ENCODE data around the gene THRAP3. TPM values are rescaled to one million over a fixed set of nuclear protein-coding genes. Genes with fewer than 3 reads are reported as not detected.

Gene THRAP3
- total RNA-seq, 2 donors from 2014 or later = 27.4 to 32.2 TPM

GRCh38 chr1:36274201-36274600 lies 50.0 kb downstream of the THRAP3 start:
- H3K4me1 ChIP-seq = peaks cover 23% of the 10 kb centered on the region
- H3K4me3 ChIP-seq = no peak overlapping the region
- H3K27ac ChIP-seq = no peak overlapping the region
- H3K36me3 ChIP-seq (replicated peaks in 1 of 2; ENCODE audit: insufficient read depth in 1 of 2, low read depth in 2 of 2) = no peaks in the 10 kb centered on the region
- DNase-seq (no peak), ATAC-seq (no peak)
- no peaks in the 10 kb centered on the region for H3K9me3 ChIP-seq
- no peak for TF ChIP-seq POLR2A (IDR thresholded peaks at IDR 0.05)
- no peak for TF ChIP-seq CTCF (IDR thresholded peaks at IDR 0.05)
- WGBS, 2 donors = 82 to 96% methylated on average over 1 of the region's 1 CpG
- intact Hi-C loops (cut with DNase I) = no loop called here
- no peaks in the 10 kb centered on the region for H3K27me3 ChIP-seq

GRCh38 chr1:36276688-36277087 lies 52.4 kb downstream of the THRAP3 start:
- TF ChIP-seq CTCF (IDR thresholded peaks at IDR 0.05) = no peak
- no peak for TF ChIP-seq POLR2A (IDR thresholded peaks at IDR 0.05)
- 89 to 99% methylated on average over 6 of the region's 6 CpGs for WGBS, 2 donors
- no peak for ATAC-seq
- Histone ChIP-seq H3K4me3 (no peak overlapping the region), H3K4me1 (peaks cover 18% of the 10 kb centered on the region), H3K36me3 (replicated peaks in 1 of 2; ENCODE audit: insufficient read depth in 1 of 2, low read depth in 2 of 2) (no peaks in the 10 kb centered on the region), H3K9me3 (no peaks in the 10 kb centered on the region), H3K27me3 (no peaks in the 10 kb centered on the region), H3K27ac (no peak overlapping the region)
- DNase-seq = no peak
- intact Hi-C loops (cut with DNase I) = no loop called here

- no peak for DNase-seq
- TF ChIP-seq CTCF (IDR thresholded peaks at IDR 0.05) (no peak), POLR2A (IDR thresholded peaks at IDR 0.05) (no peak)
- no peak overlapping the region for H3K4me3 ChIP-seq
- intact Hi-C loops (cut with DNase I) = no loop called here
- 13 to 23% methylated on average over 2 of the region's 2 CpGs for WGBS, 2 donors
- peak overlapping the region in 1 of 4 donors; percentile 47 for H3K27ac ChIP-seq
- peaks cover 18% of the 10 kb centered on the region for H3K4me1 ChIP-seq
- no peak for ATAC-seq
- H3K27me3 ChIP-seq = no peaks in the 10 kb centered on the region
- H3K36me3 ChIP-seq (replicated peaks in 1 of 2; ENCODE audit: insufficient read depth in 1 of 2, low read depth in 2 of 2) = peaks cover 0 to 7% of the 10 kb centered on the region in 2 donors
- no peaks in the 10 kb centered on the region for H3K9me3 ChIP-seq
Measured at GRCh38 chr1:36279110-36279788, 55.0 kb downstream of the THRAP3 start.

GRCh38 chr1:36279789-36280296 lies 55.6 kb downstream of the THRAP3 start:
- DNase-seq (no peak), ATAC-seq (no peak)
- Histone ChIP-seq H3K4me1 (peaks cover 21% of the 10 kb centered on the region), H3K27ac (peak overlapping the region in 1 of 4 donors; percentile 47), H3K9me3 (no peaks in the 10 kb centered on the region), H3K36me3 (replicated peaks in 1 of 2; ENCODE audit: insufficient read depth in 1 of 2, low read depth in 2 of 2) (peaks cover 0 to 9% of the 10 kb centered on the region in 2 donors), H3K27me3 (no peaks in the 10 kb centered on the region), H3K4me3 (no peak overlapping the region)
- WGBS, 2 donors = 43% methylated on average over 7 of the region's 7 CpGs
- intact Hi-C loops (cut with DNase I) = loop anchor here (10.0 kb wide), 1 partner anchor 85 kb away; no protein-coding TSS in a partner anchor
- TF ChIP-seq POLR2A (IDR thresholded peaks at IDR 0.05) (no peak), CTCF (IDR thresholded peaks at IDR 0.05) (no peak)

GRCh38 chr1:36284061-36284460 lies 59.8 kb downstream of the THRAP3 start:
- Histone ChIP-seq H3K4me3 (no peak overlapping the region), H3K27ac (peak overlapping the region in 1 of 4 donors; percentile 55), H3K36me3 (replicated peaks in 1 of 2; ENCODE audit: insufficient read depth in 1 of 2, low read depth in 2 of 2) (peaks cover 6 to 27% of the 10 kb centered on the region in 2 donors), H3K9me3 (no peaks in the 10 kb centered on the region), H3K27me3 (no peaks in the 10 kb centered on the region), H3K4me1 (peaks cover 19% of the 10 kb centered on the region)
- intact Hi-C loops (cut with DNase I) = loop anchor here (10.0 kb wide), 1 partner anchor 89 kb away; no protein-coding TSS in a partner anchor
- WGBS, 2 donors = 41 to 56% methylated on average over 1 of the region's 1 CpG
- ATAC-seq (no peak), DNase-seq (no peak)
- TF ChIP-seq CTCF (IDR thresholded peaks at IDR 0.05) (no peak), POLR2A (IDR thresholded peaks at IDR 0.05) (no peak)

All from body of pancreas (tissue), 4 donors.